Subcutaneous adipose tissue (tissue), 4 donors: ENCODE measurements around the gene TIMM29. TPM values are rescaled to one million over a fixed set of nuclear protein-coding genes. Genes with fewer than 3 reads are reported as not detected.

Source experiments
- total RNA-seq, 4 donors: library from RNA; depleted of rRNA; stranded (reverse); fragments of >200 nt; gene quantifications; one replicate each; pipeline ENCODE4 v1.1.0, GENCODE V29; 2016
- TF ChIP-seq, protein P1 (sequence below): fragments of 450-650 bp; IDR thresholded peaks from one replicate; pipeline ENCODE4 v1.5.1; 2016; ENCODE audit warnings: low read depth, mild to moderate bottlenecking, control low read depth, antibody characterized with exemption, moderate library complexity

TIMM29 gene
- total RNA-seq, 4 donors from 2014 or later, result 14.4 to 35.6 (median 20.9) TPM

DNA sequence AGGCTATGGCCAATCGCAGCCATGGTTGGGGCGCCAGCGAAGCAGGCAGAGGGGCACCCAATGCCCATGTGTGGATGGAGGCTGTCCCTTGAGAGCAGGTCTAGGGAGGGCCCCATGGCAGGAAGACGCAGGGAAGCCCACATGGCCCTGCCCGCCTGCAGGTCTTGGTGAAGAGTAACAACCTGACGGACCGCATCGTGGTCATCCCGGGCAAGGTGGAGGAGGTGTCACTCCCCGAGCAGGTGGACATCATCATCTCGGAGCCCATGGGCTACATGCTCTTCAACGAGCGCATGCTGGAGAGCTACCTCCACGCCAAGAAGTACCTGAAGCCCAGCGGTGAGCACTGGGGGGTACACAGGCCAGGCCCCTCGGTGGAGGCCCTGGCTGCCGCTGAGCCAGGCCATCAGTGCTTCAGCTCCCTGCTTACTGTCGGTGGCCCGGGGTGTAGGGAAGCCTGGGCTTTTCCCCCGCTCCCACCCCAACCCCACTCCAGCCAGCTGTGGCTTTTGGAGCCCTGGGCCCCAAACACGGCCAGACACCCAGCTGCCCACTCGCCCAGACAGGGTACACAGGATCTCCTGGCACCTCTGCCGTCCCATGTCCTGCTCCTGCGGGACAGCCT lies 14.8 kb upstream of the TIMM29 start:
- TF ChIP-seq, protein P1, sequence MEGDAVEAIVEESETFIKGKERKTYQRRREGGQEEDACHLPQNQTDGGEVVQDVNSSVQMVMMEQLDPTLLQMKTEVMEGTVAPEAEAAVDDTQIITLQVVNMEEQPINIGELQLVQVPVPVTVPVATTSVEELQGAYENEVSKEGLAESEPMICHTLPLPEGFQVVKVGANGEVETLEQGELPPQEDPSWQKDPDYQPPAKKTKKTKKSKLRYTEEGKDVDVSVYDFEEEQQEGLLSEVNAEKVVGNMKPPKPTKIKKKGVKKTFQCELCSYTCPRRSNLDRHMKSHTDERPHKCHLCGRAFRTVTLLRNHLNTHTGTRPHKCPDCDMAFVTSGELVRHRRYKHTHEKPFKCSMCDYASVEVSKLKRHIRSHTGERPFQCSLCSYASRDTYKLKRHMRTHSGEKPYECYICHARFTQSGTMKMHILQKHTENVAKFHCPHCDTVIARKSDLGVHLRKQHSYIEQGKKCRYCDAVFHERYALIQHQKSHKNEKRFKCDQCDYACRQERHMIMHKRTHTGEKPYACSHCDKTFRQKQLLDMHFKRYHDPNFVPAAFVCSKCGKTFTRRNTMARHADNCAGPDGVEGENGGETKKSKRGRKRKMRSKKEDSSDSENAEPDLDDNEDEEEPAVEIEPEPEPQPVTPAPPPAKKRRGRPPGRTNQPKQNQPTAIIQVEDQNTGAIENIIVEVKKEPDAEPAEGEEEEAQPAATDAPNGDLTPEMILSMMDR, result no peak

DNA sequence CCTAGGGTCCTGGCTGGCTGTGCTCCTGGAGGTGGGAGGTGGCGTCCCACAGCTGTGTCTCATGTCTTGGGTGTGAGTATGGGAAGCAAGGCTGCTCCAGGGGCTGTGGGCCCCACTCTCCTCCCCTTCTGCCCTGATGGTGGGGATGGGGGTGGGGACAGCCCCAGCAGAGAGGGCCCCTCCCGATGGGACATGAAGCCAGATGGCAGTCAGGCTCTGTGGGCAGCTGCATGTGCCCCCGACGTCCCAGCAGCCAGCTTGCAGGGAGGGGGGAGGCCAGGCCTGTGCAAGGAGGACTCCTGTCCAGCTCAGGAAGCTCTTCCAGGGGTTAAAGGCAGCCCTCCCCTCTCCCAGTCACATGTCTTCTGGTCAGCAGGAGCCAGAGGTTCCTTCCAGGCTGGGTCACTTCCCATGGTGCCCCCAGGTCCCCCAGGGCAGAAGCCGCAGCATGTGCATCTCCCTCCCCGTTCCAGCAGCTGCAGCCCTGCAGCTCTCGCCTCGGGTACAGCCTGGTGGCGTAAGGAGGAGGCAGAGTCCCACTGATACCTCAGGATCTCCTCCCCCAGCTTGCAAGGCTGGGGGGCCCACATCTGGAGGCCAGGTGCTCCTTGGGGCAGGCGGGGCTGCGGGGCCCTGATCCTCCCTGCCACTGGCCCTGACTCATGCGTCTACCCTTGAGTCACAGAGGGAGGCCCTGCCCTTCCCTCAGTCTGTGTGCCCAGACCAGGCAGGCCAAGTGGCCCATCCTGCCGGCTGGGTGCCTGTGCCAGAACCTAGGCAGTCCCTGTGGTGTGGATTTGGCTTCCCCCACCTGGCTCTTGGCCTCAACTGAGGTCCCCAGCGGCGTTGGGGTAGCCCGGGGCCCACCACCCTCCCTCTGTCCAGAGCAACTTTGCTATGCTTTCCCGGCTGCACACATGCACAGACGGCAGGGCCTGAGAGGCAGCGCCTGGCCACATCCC lies 13.2 kb upstream of the TIMM29 start:
- TF ChIP-seq, protein P1, result no peak

DNA sequence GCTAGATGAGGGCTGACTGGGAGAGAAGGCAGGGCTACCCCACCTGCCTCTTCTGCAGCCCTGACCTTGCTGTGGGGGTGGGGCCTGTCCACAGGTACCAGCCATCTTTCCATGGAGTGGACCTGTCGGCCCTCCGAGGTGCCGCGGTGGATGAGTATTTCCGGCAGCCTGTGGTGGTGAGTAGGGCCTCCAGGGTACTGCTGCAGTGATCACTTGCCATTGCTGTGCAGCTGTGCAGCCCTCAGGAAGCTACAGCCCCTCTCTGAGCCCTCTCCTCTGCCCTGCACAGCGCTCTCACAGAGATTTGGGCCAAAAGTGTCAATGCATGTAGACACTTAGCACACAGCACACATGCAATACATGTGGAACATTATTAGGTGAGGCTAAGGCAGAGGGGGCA lies 12.0 kb upstream of the TIMM29 start:
- TF ChIP-seq, protein P1, result no peak

DNA sequence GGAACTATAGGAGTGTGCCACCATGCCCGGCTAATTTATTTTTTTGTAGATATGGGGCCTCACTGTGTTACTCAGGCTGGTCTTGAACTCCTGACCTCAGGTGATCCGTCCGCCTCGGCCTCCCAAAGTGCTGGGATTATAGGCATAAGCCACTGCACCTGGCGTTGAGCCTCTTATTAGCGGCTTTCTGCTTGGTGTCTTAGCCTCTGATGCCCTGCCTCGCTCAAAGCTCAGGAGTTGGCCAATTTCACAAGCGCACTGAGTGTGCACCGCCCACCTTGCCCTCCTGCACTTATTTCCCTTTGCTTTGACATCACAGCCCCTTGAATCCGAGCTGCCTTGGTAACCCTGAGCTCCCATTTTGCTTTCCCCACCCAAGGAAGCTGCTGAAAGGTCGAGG lies 10.3 kb upstream of the TIMM29 start:
- TF ChIP-seq, protein P1, result no peak

DNA sequence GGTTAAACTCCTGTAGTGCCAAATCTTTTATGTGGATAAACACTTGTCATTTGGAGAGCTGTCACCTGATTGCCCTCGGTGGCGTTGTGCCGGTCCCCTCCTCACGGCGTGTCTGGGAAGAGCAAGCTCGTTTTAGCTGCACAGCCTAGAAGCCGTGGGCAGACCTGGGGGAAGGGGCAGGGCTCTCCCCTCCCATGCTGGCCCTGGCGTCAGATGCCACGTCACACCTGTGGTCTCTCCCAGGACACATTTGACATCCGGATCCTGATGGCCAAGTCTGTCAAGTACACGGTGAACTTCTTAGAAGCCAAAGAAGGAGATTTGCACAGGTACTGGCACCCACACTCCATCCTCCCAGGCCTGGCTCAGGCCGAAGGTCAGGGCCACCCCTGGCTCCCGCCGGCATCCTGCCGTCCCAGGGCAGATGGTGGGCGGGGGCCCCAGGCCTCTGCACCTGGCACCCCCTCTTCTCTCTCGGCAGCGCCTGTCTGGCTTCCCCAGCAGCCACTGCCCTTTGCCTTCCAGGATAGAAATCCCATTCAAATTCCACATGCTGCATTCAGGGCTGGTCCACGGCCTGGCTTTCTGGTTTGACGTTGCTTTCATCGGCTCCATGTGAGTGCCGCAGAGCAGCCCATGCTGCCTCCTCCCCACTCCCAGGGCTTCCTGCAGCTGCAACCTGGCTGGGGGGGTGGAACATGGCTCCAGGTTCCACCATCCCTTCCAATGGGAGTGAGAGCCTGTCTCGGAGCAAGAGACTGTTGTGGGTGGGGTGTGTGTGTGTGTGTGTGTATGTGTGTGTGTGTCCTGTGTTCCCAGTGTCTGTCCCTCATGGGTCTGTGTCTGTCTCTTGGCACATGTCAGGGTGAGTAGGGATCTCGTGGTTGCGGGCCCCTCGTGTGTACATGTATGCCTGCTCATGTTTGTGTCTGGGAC lies 9.0 kb upstream of the TIMM29 start:
- TF ChIP-seq, protein P1, result no peak

DNA sequence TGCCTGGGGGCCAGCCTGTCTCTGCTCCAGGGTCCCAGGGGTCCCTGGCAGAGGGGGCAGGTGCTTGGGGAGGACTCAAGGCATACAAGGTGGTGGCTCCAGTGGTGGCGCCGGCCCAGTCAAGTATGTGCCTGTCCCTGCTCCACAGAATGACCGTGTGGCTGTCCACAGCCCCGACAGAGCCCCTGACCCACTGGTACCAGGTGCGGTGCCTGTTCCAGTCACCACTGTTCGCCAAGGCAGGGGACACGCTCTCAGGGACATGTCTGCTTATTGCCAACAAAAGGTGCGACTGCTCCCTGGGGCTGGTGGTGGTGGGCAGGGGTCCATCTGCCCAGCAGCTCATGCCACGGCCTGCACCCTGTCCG lies 8.3 kb upstream of the TIMM29 start:
- TF ChIP-seq, protein P1, result no peak
